ENCODE measurements around the gene BAK1. TPM values are rescaled to one million over a fixed set of nuclear protein-coding genes. Genes with fewer than 3 reads are reported as not detected.
A peak's percentile ranks its signal among the peaks of the same experiment; 100 is the strongest.

The BAK1 gene
- polyA plus RNA-seq (2013, experiment 1 of 2) = 20.5 TPM
- 21.1 TPM for polyA plus RNA-seq (2013, experiment 2 of 2)

DNA sequence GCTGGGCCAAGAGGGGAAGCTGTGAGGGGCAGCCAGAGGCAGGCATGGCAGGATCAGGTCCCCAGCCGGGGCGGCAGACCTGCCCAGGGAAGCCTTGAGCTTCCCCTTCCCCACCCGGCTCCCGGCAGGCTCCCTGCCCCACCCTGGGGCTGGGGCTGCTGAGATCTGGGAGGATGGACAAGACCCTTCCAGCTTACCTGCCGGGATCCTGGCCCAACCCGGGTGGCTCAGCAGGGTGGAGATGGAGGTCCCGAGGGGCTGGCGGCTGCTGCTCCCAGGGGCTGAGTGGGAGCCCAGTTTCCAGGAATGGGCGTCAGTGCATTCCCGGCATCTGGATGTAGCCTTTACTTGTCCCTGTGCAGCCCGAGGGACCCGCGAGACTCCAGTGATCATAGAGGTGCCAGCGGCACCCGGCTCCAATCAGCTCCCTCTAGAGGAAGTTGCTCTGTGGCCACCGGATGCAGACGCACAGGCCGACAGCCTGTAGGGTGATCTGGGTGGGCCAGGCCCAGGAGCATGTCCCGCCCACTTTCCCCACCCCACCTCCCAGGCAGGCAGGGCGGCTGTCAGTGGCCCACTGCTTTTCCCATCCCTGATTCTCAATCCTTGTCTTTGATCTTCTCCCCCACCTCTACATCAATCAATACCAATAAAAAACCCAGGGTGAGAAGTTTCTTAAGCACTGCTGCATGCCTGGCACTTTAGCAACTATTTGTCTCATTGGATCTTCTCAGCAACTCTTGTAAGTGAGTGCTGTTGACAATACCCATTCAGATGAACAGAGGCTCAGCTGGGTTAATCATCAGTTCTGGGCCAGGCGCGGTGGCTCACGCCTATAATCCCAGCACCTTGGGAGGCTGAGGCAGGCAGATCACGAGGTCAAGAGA lies at the start of gene BAK1:
BAK1 (minus strand) TSS at position 449 of the 887 bp plus-strand sequence. CDS start 2,672 bp downstream, outside the sequence.
- Histone ChIP-seq H3K9ac (ENCODE audit: low read length) (peak within 1 kb of the TSS; percentile 97), H3K56ac (ENCODE audit: low read length) (peak within 1 kb of the TSS; percentile 96), H2BK15ac (replicated peaks; ENCODE audit: low read depth) (no peak within 1 kb of the TSS), H2BK5ac (ENCODE audit: low read length) (no peak within 1 kb of the TSS), H3K36me3 (ENCODE audit: control insufficient read depth, insufficient read depth, low read length) (peaks cover 2% of the 10 kb centered on the region), H2AK5ac (ENCODE audit: low read length) (peak within 1 kb of the TSS; percentile 74), H3K4me3 (ENCODE audit: low read length) (peak within 1 kb of the TSS; percentile 93), H3K79me1 (ENCODE audit: low read length) (peaks cover 12% of the 10 kb centered on the region), H3K23ac (ENCODE audit: low read length) (peak within 1 kb of the TSS; percentile 7), H3K79me2 (ENCODE audit: control insufficient read depth, insufficient read depth, low read length) (peaks cover 16% of the 10 kb centered on the region), H3K4me2 (ENCODE audit: low read length) (peak within 1 kb of the TSS; percentile 51), H3K27me3 (ENCODE audit: insufficient read depth, low read length, poor library complexity) (no peaks in the 10 kb centered on the region), H4K8ac (ENCODE audit: low read depth, low read length) (peak within 1 kb of the TSS; percentile 58), H3K18ac (ENCODE audit: low read length) (peak within 1 kb of the TSS; percentile 1), H3K4ac (ENCODE audit: low read depth, low read length) (no peak within 1 kb of the TSS), H4K5ac (ENCODE audit: low read length) (no peak within 1 kb of the TSS), H3K27ac (ENCODE audit: low read depth, low read length) (peak within 1 kb of the TSS; percentile 46), H2BK120ac (ENCODE audit: low read depth, low read length) (no peak within 1 kb of the TSS), H3K4me1 (ENCODE audit: control insufficient read depth, low read depth, low read length) (no peaks in the 10 kb centered on the region)
- WGBS (ENCODE audit: extremely low coverage, insufficient coverage, low lambda C conversion rate) = no CpG with 5 or more reads among the region's 24 CpGs
- peak; percentile 96 for DNase-seq

DNA sequence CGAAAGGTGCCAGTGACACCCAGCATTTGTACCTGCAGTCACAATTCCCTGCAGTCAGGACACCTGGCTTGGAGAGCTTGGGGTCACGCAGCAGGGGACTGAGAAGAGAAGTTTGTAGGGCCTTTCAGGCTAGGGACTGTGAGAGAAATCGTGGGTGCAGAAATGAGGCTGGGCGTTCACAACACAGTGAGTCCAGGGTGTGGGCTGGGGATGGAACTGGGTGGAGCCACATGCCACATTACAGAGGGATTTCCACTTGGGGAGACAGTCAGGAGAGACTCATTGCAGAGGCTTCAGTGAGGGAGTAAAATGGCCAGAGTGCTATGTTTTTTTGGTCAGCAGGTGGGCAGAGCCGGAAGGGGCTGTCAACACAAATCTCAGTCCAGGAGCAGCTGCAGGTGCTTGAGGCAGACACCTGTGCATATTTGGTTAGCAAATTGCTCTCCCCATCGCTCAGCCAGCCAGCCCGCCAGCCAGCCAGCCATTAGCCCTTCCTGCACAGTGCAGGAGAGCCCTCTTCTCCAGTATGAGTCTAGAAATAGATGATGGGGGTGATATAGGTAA lies 48.4 kb upstream of the BAK1 start:
- WGBS (ENCODE audit: extremely low coverage, insufficient coverage, low lambda C conversion rate) = no CpG with 5 or more reads among the region's 7 CpGs
- H3K27me3 ChIP-seq (ENCODE audit: insufficient read depth, low read length, poor library complexity) = no peaks in the 10 kb centered on the region

DNA sequence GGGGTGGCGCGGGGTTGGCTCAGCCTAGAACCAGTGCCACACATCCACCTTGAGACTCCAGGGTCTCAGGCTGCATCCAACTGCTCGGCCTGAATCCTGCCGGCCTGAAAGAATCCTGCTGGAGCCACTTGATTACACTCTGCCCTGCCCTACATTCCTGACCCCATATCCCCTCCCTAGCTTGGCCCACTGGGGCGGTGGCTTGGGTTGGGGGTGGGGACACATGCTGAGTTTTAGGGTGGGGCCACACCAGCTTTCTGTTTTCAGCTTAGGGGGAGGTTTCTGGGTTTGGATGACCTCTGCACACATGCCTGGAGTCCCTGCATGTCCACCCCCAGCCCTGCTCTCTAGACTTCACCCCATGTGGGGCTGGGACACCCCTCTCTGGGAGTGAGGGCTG lies 47.8 kb upstream of the BAK1 start:
- H3K27me3 ChIP-seq (ENCODE audit: insufficient read depth, low read length, poor library complexity) = no peaks in the 10 kb centered on the region
- H3K79me2 ChIP-seq (ENCODE audit: control insufficient read depth, insufficient read depth, low read length) = no peaks in the 10 kb centered on the region
- no peak overlapping the region for H3K18ac ChIP-seq (ENCODE audit: low read length)
- H3K4ac ChIP-seq (ENCODE audit: low read depth, low read length) = no peak overlapping the region
- no peak overlapping the region for H3K4me2 ChIP-seq (ENCODE audit: low read length)
- no peak overlapping the region for H3K4me3 ChIP-seq (ENCODE audit: low read length)
- H4K5ac ChIP-seq (ENCODE audit: low read length) = no peak overlapping the region
- no peak overlapping the region for H2BK15ac ChIP-seq (replicated peaks; ENCODE audit: low read depth)
- no peak overlapping the region for H3K27ac ChIP-seq (ENCODE audit: low read depth, low read length)
- DNase-seq = no peak
- H3K9ac ChIP-seq (ENCODE audit: low read length) = no peak overlapping the region
- no CpG with 5 or more reads among the region's 5 CpGs for WGBS (ENCODE audit: extremely low coverage, insufficient coverage, low lambda C conversion rate)
- H4K8ac ChIP-seq (ENCODE audit: low read depth, low read length) = no peak overlapping the region
- H3K36me3 ChIP-seq (ENCODE audit: control insufficient read depth, insufficient read depth, low read length) = no peaks in the 10 kb centered on the region
- peaks cover 2% of the 10 kb centered on the region for H3K4me1 ChIP-seq (ENCODE audit: control insufficient read depth, low read depth, low read length)
- H2BK120ac ChIP-seq (ENCODE audit: low read depth, low read length) = no peak overlapping the region
- no peak overlapping the region for H3K56ac ChIP-seq (ENCODE audit: low read length)
- no peak overlapping the region for H2AK5ac ChIP-seq (ENCODE audit: low read length)
- no peak overlapping the region for H3K23ac ChIP-seq (ENCODE audit: low read length)
- H3K79me1 ChIP-seq (ENCODE audit: low read length) = peaks cover 4% of the 10 kb centered on the region
- no peak overlapping the region for H2BK5ac ChIP-seq (ENCODE audit: low read length)

More for the DNA sequence above, 48.4 kb upstream of the BAK1 start:
- Histone ChIP-seq H2BK15ac (replicated peaks; ENCODE audit: low read depth) (no peak overlapping the region), H3K9ac (ENCODE audit: low read length) (no peak overlapping the region), H3K4me2 (ENCODE audit: low read length) (no peak overlapping the region), H3K4me1 (ENCODE audit: control insufficient read depth, low read depth, low read length) (peaks cover 4% of the 10 kb centered on the region), H3K18ac (ENCODE audit: low read length) (no peak overlapping the region), H2AK5ac (ENCODE audit: low read length) (no peak overlapping the region), H3K79me1 (ENCODE audit: low read length) (peaks cover 4% of the 10 kb centered on the region), H2BK120ac (ENCODE audit: low read depth, low read length) (no peak overlapping the region), H4K8ac (ENCODE audit: low read depth, low read length) (no peak overlapping the region), H3K4ac (ENCODE audit: low read depth, low read length) (no peak overlapping the region), H4K5ac (ENCODE audit: low read length) (no peak overlapping the region), H3K4me3 (ENCODE audit: low read length) (no peak overlapping the region), H3K56ac (ENCODE audit: low read length) (no peak overlapping the region), H3K23ac (ENCODE audit: low read length) (no peak overlapping the region), H3K79me2 (ENCODE audit: control insufficient read depth, insufficient read depth, low read length) (no peaks in the 10 kb centered on the region), H2BK5ac (ENCODE audit: low read length) (no peak overlapping the region), H3K27ac (ENCODE audit: low read depth, low read length) (no peak overlapping the region), H3K36me3 (ENCODE audit: control insufficient read depth, insufficient read depth, low read length) (no peaks in the 10 kb centered on the region)
- no peak for DNase-seq

DNA sequence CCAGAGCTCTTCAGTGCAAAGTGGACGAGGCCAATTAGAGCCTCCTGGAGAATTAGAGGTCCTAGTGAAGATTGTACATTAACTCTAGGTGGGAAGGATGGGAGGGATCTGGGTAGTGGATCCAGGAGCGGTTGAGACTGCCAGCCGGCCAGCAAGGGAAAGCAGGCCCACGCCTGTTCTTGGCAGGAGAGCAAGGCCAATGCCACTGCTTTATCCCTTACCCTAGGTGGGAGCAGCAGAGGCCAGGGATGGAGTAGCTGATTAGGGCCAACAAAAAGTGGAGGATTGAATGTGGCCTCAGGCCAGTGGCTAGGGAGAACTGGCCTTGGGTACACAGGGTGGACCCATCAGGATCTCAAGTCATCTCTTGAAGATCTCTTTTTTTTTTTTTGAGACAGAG lies 44.8 kb upstream of the BAK1 start:
- Histone ChIP-seq H3K56ac (ENCODE audit: low read length) (no peak overlapping the region), H3K4me2 (ENCODE audit: low read length) (no peak overlapping the region), H3K9ac (ENCODE audit: low read length) (no peak overlapping the region), H3K18ac (ENCODE audit: low read length) (no peak overlapping the region), H3K4me3 (ENCODE audit: low read length) (no peak overlapping the region), H3K36me3 (ENCODE audit: control insufficient read depth, insufficient read depth, low read length) (no peaks in the 10 kb centered on the region), H3K4me1 (ENCODE audit: control insufficient read depth, low read depth, low read length) (peaks cover 2% of the 10 kb centered on the region), H2AK5ac (ENCODE audit: low read length) (no peak overlapping the region), H4K5ac (ENCODE audit: low read length) (no peak overlapping the region), H2BK120ac (ENCODE audit: low read depth, low read length) (no peak overlapping the region), H2BK5ac (ENCODE audit: low read length) (no peak overlapping the region), H4K8ac (ENCODE audit: low read depth, low read length) (no peak overlapping the region), H3K27ac (ENCODE audit: low read depth, low read length) (no peak overlapping the region), H3K27me3 (ENCODE audit: insufficient read depth, low read length, poor library complexity) (no peaks in the 10 kb centered on the region), H2BK15ac (replicated peaks; ENCODE audit: low read depth) (no peak overlapping the region), H3K79me1 (ENCODE audit: low read length) (peaks cover 5% of the 10 kb centered on the region), H3K23ac (ENCODE audit: low read length) (no peak overlapping the region), H3K79me2 (ENCODE audit: control insufficient read depth, insufficient read depth, low read length) (no peaks in the 10 kb centered on the region), H3K4ac (ENCODE audit: low read depth, low read length) (no peak overlapping the region)
- WGBS (ENCODE audit: extremely low coverage, insufficient coverage, low lambda C conversion rate) = no CpG with 5 or more reads among the region's 4 CpGs
- no peak for DNase-seq

DNA sequence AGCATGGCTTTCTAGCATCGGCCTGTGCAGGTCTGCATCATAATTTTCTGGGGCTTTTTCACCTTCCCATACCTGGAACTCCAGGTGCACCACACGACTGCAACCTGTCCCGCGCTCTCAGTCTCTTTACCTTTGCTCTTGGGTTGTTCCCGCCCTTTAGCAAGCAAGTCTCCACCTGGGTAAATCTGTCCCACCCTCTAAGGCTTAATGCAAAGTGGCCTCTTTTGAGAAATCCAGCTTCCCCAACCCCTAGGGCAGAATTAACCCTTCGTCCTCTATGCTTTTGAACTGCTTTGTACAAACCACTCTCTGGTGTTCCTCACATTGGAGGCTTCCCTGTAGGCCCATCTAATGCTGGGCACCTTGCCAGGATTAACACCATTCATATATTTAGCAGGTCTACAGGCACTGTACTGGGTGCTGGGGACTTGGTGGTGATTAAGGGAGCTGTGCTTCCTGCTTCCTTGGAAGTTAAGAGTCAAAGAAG lies 43.9 kb upstream of the BAK1 start:
- WGBS (ENCODE audit: extremely low coverage, insufficient coverage, low lambda C conversion rate) = no CpG with 5 or more reads among the region's 6 CpGs
- Histone ChIP-seq H3K27ac (ENCODE audit: low read depth, low read length) (no peak overlapping the region), H3K4ac (ENCODE audit: low read depth, low read length) (no peak overlapping the region)

More for the DNA sequence above, 43.9 kb upstream of the BAK1 start:
- Histone ChIP-seq H3K79me1 (ENCODE audit: low read length) (peaks cover 5% of the 10 kb centered on the region), H3K56ac (ENCODE audit: low read length) (no peak overlapping the region), H2AK5ac (ENCODE audit: low read length) (no peak overlapping the region), H3K27me3 (ENCODE audit: insufficient read depth, low read length, poor library complexity) (no peaks in the 10 kb centered on the region), H2BK5ac (ENCODE audit: low read length) (no peak overlapping the region), H4K8ac (ENCODE audit: low read depth, low read length) (no peak overlapping the region), H4K5ac (ENCODE audit: low read length) (no peak overlapping the region), H3K18ac (ENCODE audit: low read length) (no peak overlapping the region), H2BK120ac (ENCODE audit: low read depth, low read length) (no peak overlapping the region), H2BK15ac (replicated peaks; ENCODE audit: low read depth) (no peak overlapping the region), H3K4me2 (ENCODE audit: low read length) (no peak overlapping the region), H3K9ac (ENCODE audit: low read length) (no peak overlapping the region), H3K79me2 (ENCODE audit: control insufficient read depth, insufficient read depth, low read length) (no peaks in the 10 kb centered on the region), H3K36me3 (ENCODE audit: control insufficient read depth, insufficient read depth, low read length) (no peaks in the 10 kb centered on the region), H3K23ac (ENCODE audit: low read length) (no peak overlapping the region), H3K4me1 (ENCODE audit: control insufficient read depth, low read depth, low read length) (peaks cover 2% of the 10 kb centered on the region), H3K4me3 (ENCODE audit: low read length) (no peak overlapping the region)
- DNase-seq = no peak
